Ascending aorta (tissue), 2 donors: ENCODE results near the gene PPP4R3B. TPM values are rescaled to one million over a fixed set of nuclear protein-coding genes. Genes with fewer than 3 reads are reported as not detected.
A peak's percentile ranks its signal among the peaks of the same experiment; 100 is the strongest.

Experiments
- DNase-seq, 2 donors: peaks; one replicate each; pipeline ENCODE4 v3.0.0-alpha.2; 2019; ENCODE audit warnings: low spot score in 2 of 2
- H3K27ac ChIP-seq, 2 donors: fragments of 200-600 bp; sonication (generic); one replicate each; pipeline ENCODE4 v1.5.1; 2016 to 2017; ENCODE audit warnings: mild to moderate bottlenecking in 1 of 2
- H3K27me3 ChIP-seq: fragments of 200-600 bp; sonication (generic); one replicate; pipeline ENCODE4 v1.5.1; 2017
- H3K36me3 ChIP-seq, 2 donors: fragments of 200-600 bp; sonication (generic); one replicate each; pipeline ENCODE4 v1.5.1; 2016
- H3K4me1 ChIP-seq, 2 donors: fragments of 200-600 bp; sonication (generic); one replicate each; pipeline ENCODE4 v1.5.1; 2016 to 2017; ENCODE audit warnings: mild to moderate bottlenecking in 1 of 2
- H3K4me3 ChIP-seq, 2 donors: fragments of 200-600 bp; sonication (generic); one replicate each; pipeline ENCODE4 v1.5.1; 2016 to 2017; ENCODE audit warnings: mild to moderate bottlenecking in 1 of 2
- H3K9me3 ChIP-seq, 2 donors: fragments of 200-600 bp; sonication (generic); one replicate each; pipeline ENCODE4 v1.5.1; 2016
- CTCF ChIP-seq, 3 experiments: fragments of 200-600 bp in 2 of 3; fragments of 450-650 bp in 1 of 3; sonication (generic) in 2 of 3; IDR thresholded peaks; one replicate each; pipeline ENCODE4 v1.5.1; 2016 to 2019; ENCODE audit warnings: antibody characterized with exemption in 3 of 3, mild to moderate bottlenecking in 1 of 3, moderate library complexity in 1 of 3
- intact Hi-C: fragments of 100-400 bp; cut with DNase I; formaldehyde crosslinking; loops from one replicate; pipeline ENCODE4 v1.15.1; 2023
- total RNA-seq: library from RNA; depleted of rRNA; stranded (reverse); fragments of >200 nt; gene quantifications from one replicate; pipeline ENCODE4 v1.1.0, GENCODE V29; 2016

PPP4R3B gene
- total RNA-seq, 1 donor from 2014 or later = 18.2 TPM

DNA sequence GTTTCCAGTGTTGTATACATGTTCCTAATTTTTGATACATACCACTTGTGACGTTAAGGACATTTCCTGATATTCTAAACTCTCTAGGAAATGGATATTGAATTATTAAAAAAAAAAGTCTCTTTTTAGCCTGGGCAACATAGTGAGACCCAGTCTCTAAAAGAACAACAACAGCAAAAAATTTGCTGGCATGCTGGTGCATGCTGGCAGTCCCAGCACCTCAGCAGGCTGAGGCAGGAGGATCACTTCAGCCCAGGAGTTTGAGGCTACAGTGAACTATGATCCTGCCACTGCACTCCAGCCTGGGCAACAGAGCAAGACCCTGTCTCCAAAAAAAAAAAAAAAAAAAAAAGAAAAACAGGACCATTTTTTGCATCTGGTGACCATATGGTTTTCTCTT is 10.5 kb upstream of the PPP4R3B start:
- no peak for TF ChIP-seq CTCF (IDR thresholded peaks at IDR 0.05)
- Histone ChIP-seq H3K36me3 (peaks cover 7 to 21% of the 10 kb centered on the region in 2 donors), H3K9me3 (no peaks in the 10 kb centered on the region), H3K4me3 (no peak overlapping the region), H3K27me3 (no peaks in the 10 kb centered on the region), H3K4me1 (peaks cover 0 to 3% of the 10 kb centered on the region in 2 donors), H3K27ac (no peak overlapping the region)
- no peak for DNase-seq
- intact Hi-C loops = no loop called here

- H3K36me3 ChIP-seq = peaks cover 0 to 9% of the 10 kb centered on the region in 2 donors
- H3K4me3 ChIP-seq = no peak overlapping the region
- TF ChIP-seq CTCF (IDR thresholded peaks at IDR 0.05) = no peak
- intact Hi-C loops = no loop called here
- H3K9me3 ChIP-seq = no peaks in the 10 kb centered on the region
- DNase-seq = no peak
- H3K4me1 ChIP-seq = peaks cover 6 to 14% of the 10 kb centered on the region in 2 donors
- H3K27me3 ChIP-seq = no peaks in the 10 kb centered on the region
- H3K27ac ChIP-seq = no peak overlapping the region
Measured at GRCh38 chr2:55621802-55622201, 4.4 kb upstream of the PPP4R3B start.

GRCh38 chr2:55620123-55620779 is 2.8 kb upstream of the PPP4R3B start:
- Histone ChIP-seq H3K4me3 (peak overlapping the region in 1 of 2 donors; percentile 21), H3K36me3 (peaks cover 0 to 7% of the 10 kb centered on the region in 2 donors), H3K9me3 (no peaks in the 10 kb centered on the region), H3K4me1 (peaks cover 6 to 20% of the 10 kb centered on the region in 2 donors), H3K27ac (no peak overlapping the region), H3K27me3 (no peaks in the 10 kb centered on the region)
- intact Hi-C loops = no loop called here
- TF ChIP-seq CTCF (IDR thresholded peaks at IDR 0.05) = no peak
- DNase-seq = no peak

GRCh38 chr2:55618275-55619055 is 1.0 kb upstream of the PPP4R3B start:
- peak overlapping the region; percentile 66 to 93 for H3K4me3 ChIP-seq
- H3K36me3 ChIP-seq = peaks cover 0 to 16% of the 10 kb centered on the region in 2 donors
- intact Hi-C loops = loop anchor here (1.0 to 10.0 kb wide), 6 partner anchors 36 to 1836 kb away; partner anchors contain the start of gene PNPT1
- H3K4me1 ChIP-seq = peaks cover 6 to 22% of the 10 kb centered on the region in 2 donors
- H3K27me3 ChIP-seq = no peaks in the 10 kb centered on the region
- no peak for TF ChIP-seq CTCF (IDR thresholded peaks at IDR 0.05)
- peak overlapping the region; percentile 91 to 100 for H3K27ac ChIP-seq
- DNase-seq = peak in 1 of 2 donors; percentile 76
- H3K9me3 ChIP-seq = no peaks in the 10 kb centered on the region

DNA sequence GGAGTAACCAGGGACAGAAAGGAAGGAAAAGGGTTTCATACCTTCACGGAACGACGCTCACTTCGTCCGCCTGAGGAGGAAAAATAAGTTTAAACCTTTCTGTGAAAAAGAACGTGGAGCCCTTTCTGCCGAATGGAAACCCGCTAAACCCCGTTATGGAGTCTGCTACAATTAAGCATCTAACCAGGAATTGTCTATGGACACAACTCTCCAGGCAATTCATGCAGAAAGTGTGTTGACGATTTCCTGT is 528 bp upstream of the PPP4R3B start:
- H3K27ac ChIP-seq = peak overlapping the region; percentile 91 to 100
- H3K4me1 ChIP-seq = peaks cover 6 to 19% of the 10 kb centered on the region in 2 donors
- intact Hi-C loops = loop anchor here (1.0 to 10.0 kb wide), 6 partner anchors 36 to 1836 kb away; partner anchors contain the start of gene PNPT1

More for the DNA sequence above, 528 bp upstream of the PPP4R3B start:
- no peak for TF ChIP-seq CTCF (IDR thresholded peaks at IDR 0.05)
- no peak for DNase-seq
- Histone ChIP-seq H3K9me3 (no peaks in the 10 kb centered on the region), H3K36me3 (peaks cover under 1 to 18% of the 10 kb centered on the region in 2 donors), H3K27me3 (no peaks in the 10 kb centered on the region), H3K4me3 (peak overlapping the region; percentile 66 to 93)
